ENCODE measurements around the gene ENDOU.

GRCh38 chr12:47743311-47743860 is 18.1 kb upstream of the ENDOU start:
- TF ChIP-seq CTCF (IDR thresholded peaks at IDR 0.05; ENCODE audit: extremely low read depth in 1 of 2, insufficient read depth in 1 of 2, low read depth in 1 of 2, low read length in 2 of 2) (no peak), POLR2A (IDR thresholded peaks at IDR 0.05; ENCODE audit: low read depth, low read length) (no peak)

Data from endothelial cell of umbilical vein (primary cell).